Muscle layer of duodenum (tissue), 2 donors: ENCODE results near the gene GNA12.
A peak's percentile ranks its signal among the peaks of the same experiment; 100 is the strongest.

Experiments used
- H3K27ac ChIP-seq: one replicate; pipeline ENCODE4 v1.7.0; 2013; ENCODE audit warnings: mild to moderate bottlenecking, low read length
- H3K27me3 ChIP-seq: one replicate; pipeline ENCODE4 v1.7.0; 2013; ENCODE audit warnings: low read depth, mild to moderate bottlenecking, control low read depth, low read length
- H3K36me3 ChIP-seq, 2 donors: one replicate each; pipeline ENCODE4 v1.7.0; 2013; ENCODE audit warnings: low read length in 2 of 2, control low read depth in 1 of 2, mild to moderate bottlenecking in 1 of 2; ENCODE audit not compliant: insufficient read depth in 2 of 2, control insufficient read depth in 1 of 2
- H3K4me1 ChIP-seq, 2 donors: one replicate each; pipeline ENCODE4 v1.7.0; 2013; ENCODE audit warnings: low read length in 2 of 2, mild to moderate bottlenecking in 2 of 2, control low read depth in 1 of 2, moderate library complexity in 1 of 2; ENCODE audit not compliant: insufficient read depth in 2 of 2, control insufficient read depth in 1 of 2
- H3K4me3 ChIP-seq, 2 donors: one replicate each; pipeline ENCODE4 v1.7.0; 2013; ENCODE audit warnings: low read length in 2 of 2, low read depth in 1 of 2, mild to moderate bottlenecking in 1 of 2
- H3K9me3 ChIP-seq, 2 donors: one replicate each; pipeline ENCODE4 v1.7.0; 2013; ENCODE audit warnings: low read length in 2 of 2, control low read depth in 1 of 2, mild to moderate bottlenecking in 1 of 2; ENCODE audit not compliant: control insufficient read depth in 1 of 2
- donor health status: healthy.

GNA12 gene

GRCh38 chr7:2717293-2718261 lies 126.5 kb downstream of the GNA12 start:
- no peak overlapping the region for H3K27ac ChIP-seq

DNA sequence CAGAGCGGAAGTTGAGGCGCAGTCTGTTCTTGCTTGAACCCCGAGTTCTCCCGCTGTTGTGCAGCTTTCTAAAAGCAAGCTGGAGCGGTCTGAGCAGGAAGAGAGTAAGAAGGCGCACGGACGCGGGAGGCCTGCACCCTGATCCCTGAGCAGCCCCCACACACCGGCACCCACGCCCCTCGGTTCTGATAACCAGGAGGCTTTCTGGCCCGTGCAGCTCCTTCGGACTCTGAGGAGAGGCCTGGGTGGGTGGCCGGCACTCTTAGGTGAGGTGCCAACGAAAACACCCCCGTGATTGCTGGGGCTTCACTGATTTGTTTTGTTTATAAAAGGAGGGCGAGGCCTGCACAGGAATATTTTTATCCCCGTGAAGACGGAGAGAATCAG lies 127.2 kb downstream of the GNA12 start:
- Histone ChIP-seq H3K4me3 (peak overlapping the region in 1 of 2 donors; percentile 33), H3K27me3 (no peaks in the 10 kb centered on the region), H3K4me1 (peaks cover 6 to 22% of the 10 kb centered on the region in 2 donors), H3K9me3 (no peaks in the 10 kb centered on the region), H3K27ac (no peak overlapping the region), H3K36me3 (peaks cover 0 to 7% of the 10 kb centered on the region in 2 donors)

More at GRCh38 chr7:2717293-2718261, 126.5 kb downstream of the GNA12 start:
- peaks cover 0 to 7% of the 10 kb centered on the region in 2 donors for H3K36me3 ChIP-seq
- H3K27me3 ChIP-seq, result no peaks in the 10 kb centered on the region
- peak overlapping the region in 1 of 2 donors; percentile 33 for H3K4me3 ChIP-seq
- H3K4me1 ChIP-seq, result peaks cover 6 to 22% of the 10 kb centered on the region in 2 donors
- H3K9me3 ChIP-seq, result no peaks in the 10 kb centered on the region

DNA sequence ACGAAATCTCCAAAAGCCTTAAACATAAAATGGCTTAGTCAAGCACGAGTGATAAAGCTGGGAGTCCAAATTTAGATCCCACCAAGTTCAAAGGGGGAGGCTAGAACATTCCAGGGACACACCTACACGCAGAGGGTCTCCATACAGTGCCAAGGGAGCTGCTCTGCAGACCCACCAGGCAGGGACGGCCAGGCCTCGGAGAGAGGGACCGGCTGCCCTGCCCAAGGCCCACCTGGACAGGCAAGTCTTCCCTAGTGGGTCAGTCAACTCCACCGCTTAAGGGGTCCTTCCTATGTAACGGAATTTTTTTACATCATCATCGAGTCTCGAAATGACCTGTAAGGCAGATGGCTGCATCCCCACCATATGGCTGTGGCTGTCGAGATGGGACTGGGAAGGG lies 127.6 kb downstream of the GNA12 start:
- Histone ChIP-seq H3K4me3 (no peak overlapping the region), H3K9me3 (no peaks in the 10 kb centered on the region), H3K27me3 (no peaks in the 10 kb centered on the region), H3K36me3 (peaks cover 0 to 7% of the 10 kb centered on the region in 2 donors), H3K4me1 (peaks cover 6 to 22% of the 10 kb centered on the region in 2 donors), H3K27ac (no peak overlapping the region)

GRCh38 chr7:2715341-2716231 lies 128.5 kb downstream of the GNA12 start:
- no peaks in the 10 kb centered on the region for H3K27me3 ChIP-seq
- no peak overlapping the region for H3K27ac ChIP-seq
- H3K9me3 ChIP-seq, result no peaks in the 10 kb centered on the region
- H3K4me1 ChIP-seq, result peaks cover 6 to 22% of the 10 kb centered on the region in 2 donors
- H3K36me3 ChIP-seq, result peaks cover 0 to 3% of the 10 kb centered on the region in 2 donors
- no peak overlapping the region for H3K4me3 ChIP-seq

DNA sequence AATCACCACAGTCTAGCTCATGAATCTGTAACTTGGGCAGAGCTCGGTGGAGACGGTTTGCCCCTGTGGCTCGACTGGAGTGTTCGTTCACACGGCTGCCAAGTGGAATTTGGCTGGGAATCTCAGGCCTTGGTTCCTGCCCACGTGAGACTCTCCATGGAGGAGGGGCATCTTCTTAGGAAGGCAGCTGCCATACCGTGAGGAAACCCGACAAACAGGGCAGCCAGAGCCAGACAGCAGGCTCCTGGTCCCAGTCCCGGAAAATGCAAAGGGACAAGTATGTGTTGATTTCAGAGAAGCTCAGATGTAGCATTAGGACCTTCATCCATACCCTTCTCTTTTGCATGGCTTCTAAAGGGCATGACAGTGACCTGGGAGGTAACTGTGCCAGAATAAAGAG lies 129.5 kb downstream of the GNA12 start:
- H3K4me3 ChIP-seq, result no peak overlapping the region
- H3K9me3 ChIP-seq, result no peaks in the 10 kb centered on the region
- H3K36me3 ChIP-seq, result peaks cover 0 to 3% of the 10 kb centered on the region in 2 donors
- H3K27me3 ChIP-seq, result no peaks in the 10 kb centered on the region
- no peak overlapping the region for H3K27ac ChIP-seq
- H3K4me1 ChIP-seq, result peaks cover 6 to 22% of the 10 kb centered on the region in 2 donors

DNA sequence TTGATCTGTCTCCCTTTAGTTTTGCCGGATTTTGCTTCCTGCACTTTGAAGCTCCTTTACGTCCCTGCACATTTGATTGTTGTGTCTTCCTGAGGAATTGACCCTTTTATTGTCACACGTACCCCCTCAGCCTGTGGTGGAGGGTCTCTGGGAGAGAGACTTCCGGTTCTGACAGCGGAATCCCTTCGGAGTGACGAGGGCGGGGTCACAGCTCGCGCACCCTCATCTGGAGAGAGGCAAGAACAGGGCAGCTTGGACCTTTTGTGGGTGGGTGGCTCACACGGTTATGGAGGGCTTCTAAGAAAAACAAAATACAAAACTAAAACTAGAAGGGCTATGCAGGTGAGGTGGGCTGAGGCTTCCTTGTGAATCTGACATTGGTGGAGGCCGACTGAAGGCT lies 130.1 kb downstream of the GNA12 start:
- peaks cover 0 to 3% of the 10 kb centered on the region in 2 donors for H3K36me3 ChIP-seq
- H3K4me1 ChIP-seq, result peaks cover 6 to 22% of the 10 kb centered on the region in 2 donors
- H3K27ac ChIP-seq, result no peak overlapping the region
- H3K9me3 ChIP-seq, result no peaks in the 10 kb centered on the region
- no peak overlapping the region for H3K4me3 ChIP-seq
- H3K27me3 ChIP-seq, result no peaks in the 10 kb centered on the region

- no peaks in the 10 kb centered on the region for H3K9me3 ChIP-seq
- H3K27ac ChIP-seq, result no peak overlapping the region
- no peak overlapping the region for H3K4me3 ChIP-seq
- no peaks in the 10 kb centered on the region for H3K27me3 ChIP-seq
- peaks cover 6 to 22% of the 10 kb centered on the region in 2 donors for H3K4me1 ChIP-seq
- H3K36me3 ChIP-seq, result peaks cover 0 to 3% of the 10 kb centered on the region in 2 donors
Measured at GRCh38 chr7:2713370-2713769, 130.7 kb downstream of the GNA12 start.

- Histone ChIP-seq H3K4me3 (no peak overlapping the region), H3K9me3 (no peaks in the 10 kb centered on the region), H3K27ac (no peak overlapping the region), H3K36me3 (peaks cover 0 to 3% of the 10 kb centered on the region in 2 donors), H3K27me3 (no peaks in the 10 kb centered on the region), H3K4me1 (peaks cover 6 to 14% of the 10 kb centered on the region in 2 donors)
Measured at GRCh38 chr7:2711895-2712675, 132.0 kb downstream of the GNA12 start.

- Histone ChIP-seq H3K9me3 (no peaks in the 10 kb centered on the region), H3K27ac (no peak overlapping the region), H3K4me3 (no peak overlapping the region), H3K36me3 (peaks cover 0 to 3% of the 10 kb centered on the region in 2 donors), H3K27me3 (no peaks in the 10 kb centered on the region), H3K4me1 (peaks cover 3 to 4% of the 10 kb centered on the region in 2 donors)
Measured at GRCh38 chr7:2710901-2711551, 133.1 kb downstream of the GNA12 start.

DNA sequence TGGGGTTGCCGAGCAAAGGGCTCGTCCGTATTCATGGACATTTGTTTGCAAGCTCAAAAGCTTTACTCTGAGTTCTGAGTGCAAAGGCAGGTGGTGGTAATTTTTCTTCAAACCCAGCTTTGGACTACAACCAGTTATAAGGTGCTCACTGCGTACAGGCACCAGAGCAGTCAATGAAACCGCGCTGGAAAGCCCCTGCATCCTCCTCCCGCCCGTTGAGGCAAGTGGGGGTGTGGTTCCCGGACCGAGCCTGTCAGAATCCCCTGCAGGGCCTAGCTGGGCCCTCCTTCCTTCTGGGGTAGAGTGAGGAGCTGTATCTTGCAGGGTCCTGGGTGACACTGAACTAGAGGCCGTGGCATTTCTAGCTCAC lies 133.8 kb downstream of the GNA12 start:
- no peaks in the 10 kb centered on the region for H3K27me3 ChIP-seq
- no peaks in the 10 kb centered on the region for H3K4me1 ChIP-seq
- peak overlapping the region in 1 of 2 donors; percentile 48 for H3K4me3 ChIP-seq
- no peaks in the 10 kb centered on the region for H3K9me3 ChIP-seq
- H3K27ac ChIP-seq, result no peak overlapping the region
- H3K36me3 ChIP-seq, result peaks cover 0 to 3% of the 10 kb centered on the region in 2 donors
